ENCODE measurements around the gene GREB1.

Gene GREB1

DNA sequence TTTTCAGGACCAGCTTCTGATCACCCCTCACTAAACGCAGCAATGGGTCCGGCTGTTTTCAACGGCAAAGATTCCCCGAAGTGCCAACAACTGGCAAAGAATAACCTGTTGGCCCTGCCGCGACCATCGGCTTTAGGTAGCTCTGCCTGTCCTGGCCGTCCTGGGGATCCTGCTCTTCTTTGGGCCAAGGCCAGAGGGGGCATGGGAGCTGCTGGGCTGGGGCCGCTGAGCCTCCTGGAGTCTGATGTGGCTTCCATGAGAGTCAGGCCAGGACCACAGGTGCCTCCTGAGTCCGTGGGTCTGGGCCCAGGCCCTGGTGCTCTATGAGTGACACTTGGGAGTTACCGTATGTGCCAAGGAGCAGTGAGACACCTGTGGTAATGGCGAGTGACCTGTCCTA lies 46.9 kb downstream of the GREB1 start:
- peaks cover 3% of the 10 kb centered on the region for H3K4me1 ChIP-seq (ENCODE audit: control insufficient read depth, insufficient read depth, low read length)
- TF ChIP-seq ZNF510 (tag by site-specific recombination; IDR thresholded peaks at IDR 0.05; ENCODE audit: insufficient replicate concordance), result no peak
- TF ChIP-seq OVOL3 (tag by site-specific recombination; IDR thresholded peaks at IDR 0.05), result no peak
- TF ChIP-seq ZSCAN23 (tag by site-specific recombination; IDR thresholded peaks at IDR 0.05), result no peak
- TF ChIP-seq, protein P1, sequence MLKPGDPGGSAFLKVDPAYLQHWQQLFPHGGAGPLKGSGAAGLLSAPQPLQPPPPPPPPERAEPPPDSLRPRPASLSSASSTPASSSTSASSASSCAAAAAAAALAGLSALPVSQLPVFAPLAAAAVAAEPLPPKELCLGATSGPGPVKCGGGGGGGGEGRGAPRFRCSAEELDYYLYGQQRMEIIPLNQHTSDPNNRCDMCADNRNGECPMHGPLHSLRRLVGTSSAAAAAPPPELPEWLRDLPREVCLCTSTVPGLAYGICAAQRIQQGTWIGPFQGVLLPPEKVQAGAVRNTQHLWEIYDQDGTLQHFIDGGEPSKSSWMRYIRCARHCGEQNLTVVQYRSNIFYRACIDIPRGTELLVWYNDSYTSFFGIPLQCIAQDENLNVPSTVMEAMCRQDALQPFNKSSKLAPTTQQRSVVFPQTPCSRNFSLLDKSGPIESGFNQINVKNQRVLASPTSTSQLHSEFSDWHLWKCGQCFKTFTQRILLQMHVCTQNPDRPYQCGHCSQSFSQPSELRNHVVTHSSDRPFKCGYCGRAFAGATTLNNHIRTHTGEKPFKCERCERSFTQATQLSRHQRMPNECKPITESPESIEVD (tag by site-specific recombination; IDR thresholded peaks at IDR 0.05), result no peak
- TF ChIP-seq, protein P2, sequence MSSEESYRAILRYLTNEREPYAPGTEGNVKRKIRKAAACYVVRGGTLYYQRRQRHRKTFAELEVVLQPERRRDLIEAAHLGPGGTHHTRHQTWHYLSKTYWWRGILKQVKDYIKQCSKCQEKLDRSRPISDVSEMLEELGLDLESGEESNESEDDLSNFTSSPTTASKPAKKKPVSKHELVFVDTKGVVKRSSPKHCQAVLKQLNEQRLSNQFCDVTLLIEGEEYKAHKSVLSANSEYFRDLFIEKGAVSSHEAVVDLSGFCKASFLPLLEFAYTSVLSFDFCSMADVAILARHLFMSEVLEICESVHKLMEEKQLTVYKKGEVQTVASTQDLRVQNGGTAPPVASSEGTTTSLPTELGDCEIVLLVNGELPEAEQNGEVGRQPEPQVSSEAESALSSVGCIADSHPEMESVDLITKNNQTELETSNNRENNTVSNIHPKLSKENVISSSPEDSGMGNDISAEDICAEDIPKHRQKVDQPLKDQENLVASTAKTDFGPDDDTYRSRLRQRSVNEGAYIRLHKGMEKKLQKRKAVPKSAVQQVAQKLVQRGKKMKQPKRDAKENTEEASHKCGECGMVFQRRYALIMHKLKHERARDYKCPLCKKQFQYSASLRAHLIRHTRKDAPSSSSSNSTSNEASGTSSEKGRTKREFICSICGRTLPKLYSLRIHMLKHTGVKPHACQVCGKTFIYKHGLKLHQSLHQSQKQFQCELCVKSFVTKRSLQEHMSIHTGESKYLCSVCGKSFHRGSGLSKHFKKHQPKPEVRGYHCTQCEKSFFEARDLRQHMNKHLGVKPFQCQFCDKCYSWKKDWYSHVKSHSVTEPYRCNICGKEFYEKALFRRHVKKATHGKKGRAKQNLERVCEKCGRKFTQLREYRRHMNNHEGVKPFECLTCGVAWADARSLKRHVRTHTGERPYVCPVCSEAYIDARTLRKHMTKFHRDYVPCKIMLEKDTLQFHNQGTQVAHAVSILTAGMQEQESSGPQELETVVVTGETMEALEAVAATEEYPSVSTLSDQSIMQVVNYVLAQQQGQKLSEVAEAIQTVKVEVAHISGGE (tag by site-specific recombination; conservative IDR thresholded peaks at IDR 0.05; ENCODE audit: low read depth), result no peak
- TF ChIP-seq, protein P3, sequence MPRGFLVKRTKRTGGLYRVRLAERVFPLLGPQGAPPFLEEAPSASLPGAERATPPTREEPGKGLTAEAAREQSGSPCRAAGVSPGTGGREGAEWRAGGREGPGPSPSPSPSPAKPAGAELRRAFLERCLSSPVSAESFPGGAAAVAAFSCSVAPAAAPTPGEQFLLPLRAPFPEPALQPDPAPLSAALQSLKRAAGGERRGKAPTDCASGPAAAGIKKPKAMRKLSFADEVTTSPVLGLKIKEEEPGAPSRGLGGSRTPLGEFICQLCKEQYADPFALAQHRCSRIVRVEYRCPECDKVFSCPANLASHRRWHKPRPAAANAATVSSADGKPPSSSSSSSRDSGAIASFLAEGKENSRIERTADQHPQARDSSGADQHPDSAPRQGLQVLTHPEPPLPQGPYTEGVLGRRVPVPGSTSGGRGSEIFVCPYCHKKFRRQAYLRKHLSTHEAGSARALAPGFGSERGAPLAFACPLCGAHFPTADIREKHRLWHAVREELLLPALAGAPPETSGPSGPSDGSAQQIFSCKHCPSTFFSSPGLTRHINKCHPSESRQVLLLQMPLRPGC (tag by site-specific recombination; IDR thresholded peaks at IDR 0.05), result no peak
- no peak for TF ChIP-seq ZNF785 (tag by site-specific recombination; IDR thresholded peaks at IDR 0.05)
- TF ChIP-seq GLIS2 (tag by site-specific recombination; IDR thresholded peaks at IDR 0.05), result no peak
- no peak for TF ChIP-seq FEZF1 (tag by site-specific recombination; IDR thresholded peaks at IDR 0.05)
- TF ChIP-seq, protein P4, sequence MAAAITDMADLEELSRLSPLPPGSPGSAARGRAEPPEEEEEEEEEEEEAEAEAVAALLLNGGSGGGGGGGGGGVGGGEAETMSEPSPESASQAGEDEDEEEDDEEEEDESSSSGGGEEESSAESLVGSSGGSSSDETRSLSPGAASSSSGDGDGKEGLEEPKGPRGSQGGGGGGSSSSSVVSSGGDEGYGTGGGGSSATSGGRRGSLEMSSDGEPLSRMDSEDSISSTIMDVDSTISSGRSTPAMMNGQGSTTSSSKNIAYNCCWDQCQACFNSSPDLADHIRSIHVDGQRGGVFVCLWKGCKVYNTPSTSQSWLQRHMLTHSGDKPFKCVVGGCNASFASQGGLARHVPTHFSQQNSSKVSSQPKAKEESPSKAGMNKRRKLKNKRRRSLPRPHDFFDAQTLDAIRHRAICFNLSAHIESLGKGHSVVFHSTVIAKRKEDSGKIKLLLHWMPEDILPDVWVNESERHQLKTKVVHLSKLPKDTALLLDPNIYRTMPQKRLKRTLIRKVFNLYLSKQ (tag by site-specific recombination; IDR thresholded peaks at IDR 0.05; ENCODE audit: borderline replicate concordance), result no peak
- no peak for TF ChIP-seq ZNF37A (tag by site-specific recombination; IDR thresholded peaks at IDR 0.05)
- TF ChIP-seq ZNF560 (tag by site-specific recombination; IDR thresholded peaks at IDR 0.05; ENCODE audit: borderline replicate concordance), result no peak
- no peak for TF ChIP-seq KLF9 (tag by site-specific recombination; IDR thresholded peaks at IDR 0.05; ENCODE audit: low read depth)
- no peak for TF ChIP-seq ZNF777 (tag by site-specific recombination; IDR thresholded peaks at IDR 0.05; ENCODE audit: borderline replicate concordance)
- TF ChIP-seq SP3 (tag by site-specific recombination; IDR thresholded peaks at IDR 0.05), result no peak
- TF ChIP-seq, protein P5, sequence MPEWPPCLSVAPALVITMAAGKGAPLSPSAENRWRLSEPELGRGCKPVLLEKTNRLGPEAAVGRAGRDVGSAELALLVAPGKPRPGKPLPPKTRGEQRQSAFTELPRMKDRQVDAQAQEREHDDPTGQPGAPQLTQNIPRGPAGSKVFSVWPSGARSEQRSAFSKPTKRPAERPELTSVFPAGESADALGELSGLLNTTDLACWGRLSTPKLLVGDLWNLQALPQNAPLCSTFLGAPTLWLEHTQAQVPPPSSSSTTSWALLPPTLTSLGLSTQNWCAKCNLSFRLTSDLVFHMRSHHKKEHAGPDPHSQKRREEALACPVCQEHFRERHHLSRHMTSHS (tag by site-specific recombination; IDR thresholded peaks at IDR 0.05), result no peak
- TF ChIP-seq SP7 (tag by site-specific recombination; IDR thresholded peaks at IDR 0.05), result no peak
- TF ChIP-seq ZNF521 (tag by site-specific recombination; IDR thresholded peaks at IDR 0.05), result no peak
- CTCF ChIA-PET, result interaction anchor here (0.6 to 11.6 kb wide), 7 partner anchors 12 to 448 kb away, joined by 3 to 282 read pairs (median 17); partner anchors contain the start of gene GREB1

More for the DNA sequence above, 46.9 kb downstream of the GREB1 start:
- Histone ChIP-seq H3K4me3 (ENCODE audit: low read depth, low read length) (no peak overlapping the region), H3K27ac (ENCODE audit: extremely low read depth, low read depth, low read length) (no peak overlapping the region), H3K36me3 (ENCODE audit: control insufficient read depth in 2 of 2, insufficient read depth in 1 of 2, low read length in 2 of 2) (no peaks in the 10 kb centered on the region), H3K9me3 (ENCODE audit: control insufficient read depth, insufficient read depth, low read depth, low read length) (no peaks in the 10 kb centered on the region)
- POLR2A ChIA-PET, result no interaction called here
